HepG2 (cell line): ENCODE results near the gene IER5L. TPM values are rescaled to one million over a fixed set of nuclear protein-coding genes. Genes with fewer than 3 reads are reported as not detected.

Source experiments
- ATAC-seq: fragments of 200-7000 bp; cut with Tn5 transposase; 3 replicates; pipeline ENCODE4 v1.9.1; 2020; ENCODE audit warnings: mild to moderate bottlenecking, moderate library complexity
- BruUV-seq: library from RNA; stranded (reverse); fragments of 400-500 nt; replicated peaks from 2 replicates; lab custom pipeline; 2021; lab: Mats Ljungman, UMichigan
- CTCF ChIA-PET: fragments of 300-600 bp; formaldehyde crosslinking; extraction: SDS; loops from one replicate; lab custom pipeline; 2021; ENCODE audit warnings: low total read pairs, inconsistent platforms, low intra/inter-chr PET ratio; lab: Yijun Ruan, JAX
- POLR2A ChIA-PET: fragments of 350-600 bp; sonication (Branson Sonifier 250); formaldehyde crosslinking; loops from one replicate; lab custom pipeline; 2020; ENCODE audit warnings: antibody characterized with exemption, inconsistent platforms; lab: Yijun Ruan, JAX
- DNase-seq: peaks from one replicate; pipeline ENCODE4 v3.0.0-alpha.2; 2015; ENCODE audit warnings: low spot score
- FAIRE-seq: peaks from 3 replicates; lab custom pipeline; 2011; peaks lifted over from hg19 to GRCh38; lab: Jason Lieb, UNC
- H2AFZ ChIP-seq: one replicate; pipeline ENCODE4 v1.6.1; 2011; ENCODE audit warnings: low read length, inconsistent platforms
- H3K27ac ChIP-seq: fragments of 300-600 bp; 3 replicates; pipeline ENCODE4 v1.8.0; 2011; ENCODE audit warnings: mixed run types, mild to moderate bottlenecking, mixed read lengths, low read length, inconsistent platforms; ENCODE audit not compliant: insufficient read depth; ENCODE audit errors: extremely low read length
- H3K27me3 ChIP-seq, 2 experiments: fragments of 200-600 bp in 1 of 2; 2 replicates in 1 of 2; 3 replicates in 1 of 2; pipeline versions ENCODE4 v1.6.0 to v1.8.0; 2011; ENCODE audit warnings: low read length in 2 of 2, mild to moderate bottlenecking in 2 of 2, moderate library complexity in 2 of 2, inconsistent platforms in 1 of 2; ENCODE audit not compliant: insufficient read depth in 2 of 2, control insufficient read depth in 1 of 2
- H3K36me3 ChIP-seq, 2 experiments: fragments of 200-600 bp in 1 of 2; replicated peaks in 1 of 2; 2 replicates in 1 of 2; 3 replicates in 1 of 2; pipeline versions ENCODE4 v1.5.1 to v1.8.0; 2011; ENCODE audit warnings: low read length in 2 of 2, inconsistent platforms in 1 of 2; ENCODE audit not compliant: insufficient read depth in 2 of 2, control insufficient read depth in 1 of 2
- H3K4me1 ChIP-seq: 2 replicates; pipeline ENCODE4 v1.5.1; 2012; ENCODE audit warnings: low read length, inconsistent platforms; ENCODE audit not compliant: insufficient read depth
- H3K4me2 ChIP-seq: 2 replicates; pipeline ENCODE4 v1.6.0; 2011; ENCODE audit warnings: low read depth, low read length, inconsistent platforms
- H3K4me3 ChIP-seq, 3 experiments: fragments of 200-600 bp in 1 of 3; sonication (generic), shearing (Covaris generic) in 1 of 3; replicated peaks in 1 of 3; 2 replicates each; pipeline ENCODE4 v1.5.1; 2011 to 2016; ENCODE audit warnings: low read length in 3 of 3, inconsistent platforms in 2 of 3, low read depth in 2 of 3, mild to moderate bottlenecking in 2 of 3, control low read depth in 1 of 3, mixed read lengths in 1 of 3; ENCODE audit not compliant: insufficient read depth in 1 of 3
- H3K79me2 ChIP-seq: one replicate; pipeline ENCODE4 v1.6.1; 2011; ENCODE audit warnings: low read length, inconsistent platforms; ENCODE audit not compliant: insufficient read depth
- H3K9ac ChIP-seq: 2 replicates; pipeline ENCODE4 v1.6.0; 2011; ENCODE audit warnings: mild to moderate bottlenecking, low read depth, low read length, inconsistent platforms; ENCODE audit not compliant: insufficient read depth
- H3K9me3 ChIP-seq: 2 replicates; pipeline ENCODE4 v1.5.1; 2012; ENCODE audit warnings: mild to moderate bottlenecking, low read length
- H4K20me1 ChIP-seq: 2 replicates; pipeline ENCODE4 v1.6.0; 2011; ENCODE audit warnings: inconsistent platforms, mild to moderate bottlenecking, low read length, moderate library complexity; ENCODE audit not compliant: insufficient read depth
- ARNT2 ChIP-seq: sonication (generic); formaldehyde crosslinking; IDR thresholded peaks from 2 replicates; pipeline ENCODE4 v1.8.0; 2022; ENCODE audit warnings: mild to moderate bottlenecking, low read depth, missing genetic modification reagents, moderate library complexity
- RFX5 ChIP-seq: IDR thresholded peaks from 2 replicates; pipeline ENCODE4 v1.6.1; 2011; ENCODE audit warnings: low read depth, low read length, improper control_type of control experiment
- SP5 ChIP-seq: IDR thresholded peaks from 2 replicates; pipeline ENCODE4 v1.6.1; 2016; ENCODE audit warnings: low read depth, borderline replicate concordance
- TBP ChIP-seq: sonication (generic); formaldehyde crosslinking; IDR thresholded peaks from 2 replicates; pipeline ENCODE4 v1.5.0; 2020; ENCODE audit warnings: missing genetic modification reagents
- ZBTB42 ChIP-seq: sonication (generic); formaldehyde crosslinking; IDR thresholded peaks from 2 replicates; pipeline ENCODE4 v1.5.0; 2020; ENCODE audit warnings: mild to moderate bottlenecking, missing genetic modification reagents
- ZNF432 ChIP-seq: sonication (generic); formaldehyde crosslinking; IDR thresholded peaks from 2 replicates; pipeline ENCODE4 v1.5.0; 2020; ENCODE audit warnings: missing genetic modification reagents, mild to moderate bottlenecking, borderline replicate concordance
- ZNF770 ChIP-seq: sonication (generic); formaldehyde crosslinking; IDR thresholded peaks from 2 replicates; pipeline ENCODE4 v1.5.0; 2020; ENCODE audit warnings: mild to moderate bottlenecking, missing genetic modification reagents
- ZNF788 ChIP-seq: sonication (generic); formaldehyde crosslinking; IDR thresholded peaks from 2 replicates; pipeline ENCODE4 v1.5.0; 2020; ENCODE audit warnings: mild to moderate bottlenecking, missing genetic modification reagents, borderline replicate concordance
- WGBS: methylation state at CpG from one replicate; pipeline ENCODE4 v1.1.6; 2017; ENCODE audit warnings: low lambda C conversion rate; 5-methylcytosine and 5-hydroxymethylcytosine counted together
- in situ Hi-C: cut with HindIII; loops from 2 replicates; pipeline ENCODE4 v1.10.0; 2017; ENCODE audit warnings: low pct_unique_long_range_greater_than_20kb; ENCODE audit not compliant: extremely low pct_ligation_motif_present
- intact Hi-C: fragments of 100-400 bp; cut with micrococcal nuclease; formaldehyde crosslinking; loops from one replicate; pipeline ENCODE4 v1.10.0; 2022; ENCODE audit not compliant: unreplicated experiment
- polyA plus RNA-seq, 8 experiments: library from polyadenylated mRNA; depleted of rRNA in 3 of 8; stranded (reverse) in 7 of 8; unstranded in 1 of 8; fragments of >200 nt; fragmentation: Illumina TruSeq in 4 of 8; extraction: Trizol in 4 of 8; gene quantifications; 2 replicates each; pipeline versions ENCODE4 v1.2.1 to v1.2.3, GENCODE V29; 2011 to 2016; ENCODE audit warnings: low read depth in 4 of 8, missing spikeins in 1 of 8, mixed read lengths in 1 of 8; ENCODE audit not compliant: insufficient read depth in 1 of 8
- total RNA-seq, 5 experiments: library from RNA; depleted of rRNA; stranded (reverse); fragments of >200 nt; fragmentation: Illumina TruSeq; extraction: Trizol; gene quantifications; 2 replicates each; pipeline ENCODE4 v1.2.3, GENCODE V29; 2016; ENCODE audit warnings: low read depth in 1 of 5

The IER5L gene
- total and polyA plus RNA-seq, 2 of the 13 experiments (the other 11 are each of a cell fraction or from before 2014, with no cell fraction given), result 1.8 to 3.3 TPM

- Histone ChIP-seq H3K9ac (no peak overlapping the region), H3K36me3 (no peaks in the 10 kb centered on the region), H3K79me2 (no peaks in the 10 kb centered on the region), H3K4me3 (no peak overlapping the region), H3K27ac (no peak overlapping the region), H3K4me2 (no peak overlapping the region), H4K20me1 (no peaks in the 10 kb centered on the region), H2AFZ (no peak overlapping the region), H3K9me3 (no peaks in the 10 kb centered on the region), H3K27me3 (peaks cover 4 to 30% of the 10 kb centered on the region in 2 experiments; a peak in 4 of 5 replicates), H3K4me1 (peaks cover 26% of the 10 kb centered on the region)
- BruUV-seq, result no TSS peak
- FAIRE-seq (no peak), DNase-seq (no peak), ATAC-seq (no peak)
- TF ChIP-seq ZNF788 (no peak), TBP (CRISPR knock-in tag) (no peak)
- intact Hi-C loops, result no loop called here
- in situ Hi-C loops, result no loop called here
- CTCF ChIA-PET, result no interaction called here
- POLR2A ChIA-PET, result interaction anchor here (1.3 kb wide), 1 partner anchor 20 kb away, joined by 3 read pairs; the partner anchor contains the start of gene IER5L
- 53% methylated on average over 26 of the region's 30 CpGs for WGBS
Observed at GRCh38 chr9:129198319-129199043, 20.4 kb upstream of the IER5L start.

- H3K27ac ChIP-seq, result no peak overlapping the region
- ChIA-PET POLR2A (no interaction called here), CTCF (no interaction called here)
Observed at GRCh38 chr9:129197978-129198318, 19.9 kb upstream of the IER5L start.

More at GRCh38 chr9:129197978-129198318, 19.9 kb upstream of the IER5L start:
- TF ChIP-seq ZNF770 (no peak), ZBTB42 (CRISPR knock-in tag) (no peak), SP5 (no peak), ARNT2 (no peak), ZNF432 (no peak), RFX5 (no peak)
- TF ChIP-seq, all 625 proteins: peak for 0
- Histone ChIP-seq H4K20me1 (no peaks in the 10 kb centered on the region), H3K4me3 (no peak overlapping the region), H3K9ac (no peak overlapping the region), H3K79me2 (no peaks in the 10 kb centered on the region), H3K4me2 (no peak overlapping the region), H3K9me3 (no peaks in the 10 kb centered on the region), H3K27me3 (peaks cover 3 to 29% of the 10 kb centered on the region in 2 experiments; a peak in 4 of 5 replicates), H3K4me1 (peaks cover 26% of the 10 kb centered on the region), H2AFZ (no peak overlapping the region), H3K36me3 (no peaks in the 10 kb centered on the region)
- intact Hi-C loops, result no loop called here
- ATAC-seq (no peak), FAIRE-seq (no peak), DNase-seq (no peak)
- in situ Hi-C loops, result no loop called here
- 21% methylated on average over 8 of the region's 8 CpGs for WGBS
- no TSS peak for BruUV-seq
